ENCODE measurements around the gene AGO1.
"Not testable (repeated sequence)": the region's sequence is repeated elsewhere in the genome, so short reads cannot be mapped to it uniquely, and the experiment has no call there.

The AGO1 gene

GRCh38 chr1:35882945-35883634 is at the start of gene AGO1:
TSS of gene AGO1 (plus strand) at chr1:35883209. CDS start at chr1:35883422, 213 bp downstream.
- peak; percentile 8 to 79 for DNase-seq

DNA sequence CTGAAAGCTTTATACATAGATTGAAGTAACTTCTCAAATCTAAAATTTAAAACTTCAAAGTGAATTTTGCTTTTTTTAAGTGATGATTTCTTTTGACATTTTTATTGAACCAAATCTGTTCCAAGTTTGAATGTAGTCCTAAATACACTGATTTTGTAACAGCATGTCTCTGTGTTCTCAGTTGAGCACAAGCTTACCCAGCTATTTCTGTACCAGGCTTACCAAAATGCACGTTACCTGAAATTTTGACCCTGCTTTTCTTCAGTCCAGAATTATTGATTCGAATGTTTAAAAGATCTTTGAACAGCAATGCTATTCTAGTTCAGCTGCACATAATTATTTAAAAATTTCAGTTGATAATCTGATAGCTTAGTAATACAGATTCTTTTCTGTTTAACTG is 49.6 kb upstream of the AGO1 start:
- DNase-seq = no peak

GRCh38 chr1:35834218-35834617 is 48.8 kb upstream of the AGO1 start:
- DNase-seq = no peak

GRCh38 chr1:35835398-35835797 is 47.6 kb upstream of the AGO1 start:
- DNase-seq = no peak

GRCh38 chr1:35836734-35837133 is 46.3 kb upstream of the AGO1 start:
- DNase-seq = no peak

GRCh38 chr1:35838693-35839245 is 44.2 kb upstream of the AGO1 start:
- no peak for DNase-seq

- no peak for DNase-seq
Observed at GRCh38 chr1:35844826-35845225, 38.2 kb upstream of the AGO1 start.

GRCh38 chr1:35845766-35846165 is 37.2 kb upstream of the AGO1 start:
- no peak for DNase-seq

DNA sequence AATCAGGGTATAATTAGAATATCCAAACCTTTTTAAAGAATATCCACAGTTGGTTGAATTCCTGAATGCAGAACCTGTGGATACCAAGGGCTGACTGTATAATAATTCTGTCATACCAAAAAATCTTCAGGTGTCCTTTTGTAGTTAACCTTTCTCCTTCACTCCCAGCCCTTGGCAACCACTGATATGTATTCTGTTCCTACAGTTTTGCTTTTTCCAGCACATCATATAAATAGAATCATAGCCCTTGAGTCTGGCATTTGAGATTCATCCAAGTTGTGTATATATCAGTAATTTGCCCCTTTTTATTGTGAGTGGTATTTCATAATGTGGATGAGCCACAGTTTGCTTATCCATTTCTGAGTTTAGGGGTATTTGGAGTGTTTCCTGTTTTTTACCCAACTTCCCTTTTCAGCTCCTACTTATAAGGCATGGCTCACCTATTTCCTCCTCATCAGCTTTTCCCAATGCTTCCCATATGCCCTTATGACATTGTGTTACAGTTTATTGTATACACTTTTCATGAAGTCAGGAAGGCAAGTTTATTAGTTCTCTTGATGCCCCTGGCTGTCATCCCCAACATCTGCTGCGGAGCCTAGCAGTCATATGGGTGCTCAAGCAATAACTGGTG is 35.0 kb upstream of the AGO1 start:
- DNase-seq = no peak

- no peak for DNase-seq
Observed at GRCh38 chr1:35850051-35850450, 33.0 kb upstream of the AGO1 start.

DNA sequence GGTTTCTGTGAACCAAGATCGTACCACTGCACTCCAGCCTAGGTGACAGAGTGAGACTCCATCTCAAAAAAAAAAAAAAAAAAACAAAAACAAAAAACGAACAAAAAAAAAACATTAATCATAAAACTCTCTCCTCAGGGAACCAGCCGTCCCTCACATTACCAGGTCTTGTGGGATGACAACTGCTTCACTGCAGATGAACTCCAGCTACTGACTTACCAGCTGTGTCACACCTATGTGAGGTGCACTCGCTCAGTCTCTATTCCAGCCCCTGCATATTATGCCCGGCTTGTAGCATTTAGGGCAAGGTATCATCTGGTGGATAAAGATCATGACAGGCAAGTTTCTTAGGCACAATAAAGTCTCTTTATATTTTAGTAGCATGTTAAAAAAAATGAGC is 32.3 kb upstream of the AGO1 start:
- DNase-seq = no peak

- peak in 1 of 2 experiments; percentile 19 for DNase-seq
Observed at GRCh38 chr1:35851132-35851869, 31.7 kb upstream of the AGO1 start.

- no peak for DNase-seq
Observed at GRCh38 chr1:35852241-35852640, 30.8 kb upstream of the AGO1 start.

DNA sequence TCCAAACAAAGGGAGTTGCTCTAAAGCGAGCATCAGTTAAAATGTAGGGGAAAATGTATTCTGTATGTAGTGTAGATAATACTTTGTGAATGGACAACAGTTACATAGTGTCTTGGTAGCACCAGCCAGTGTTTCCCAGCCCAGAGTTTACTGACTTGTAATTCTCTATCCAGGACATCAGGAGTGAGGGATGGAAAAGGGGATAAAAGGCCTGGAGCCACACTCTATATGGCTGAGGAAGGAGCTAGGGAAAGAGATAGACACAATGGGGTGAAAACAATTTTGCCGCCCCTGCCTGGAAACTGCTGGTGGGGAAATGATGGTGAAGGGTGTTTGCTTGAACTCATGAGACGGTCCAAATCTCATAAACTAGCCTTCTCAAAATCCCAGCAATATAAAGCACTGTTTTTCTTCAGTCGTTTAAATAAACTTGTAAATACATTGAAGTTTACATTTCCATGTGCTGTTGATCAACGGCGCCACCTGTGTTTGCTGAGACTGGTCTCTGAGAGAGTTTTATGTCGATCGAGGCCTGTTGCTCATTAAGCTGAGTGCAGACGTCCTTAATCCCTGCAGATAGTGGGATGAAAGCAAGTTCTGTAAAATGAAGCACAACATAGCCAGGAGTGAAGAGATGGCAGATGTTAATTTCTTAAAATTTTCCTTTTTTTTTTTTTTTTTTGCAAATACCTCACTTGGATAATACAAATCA is 27.9 kb upstream of the AGO1 start:
- DNase-seq = no peak

- no peak for DNase-seq
Observed at GRCh38 chr1:35856964-35857363, 26.0 kb upstream of the AGO1 start.

- no peak for DNase-seq
Observed at GRCh38 chr1:35857830-35858229, 25.2 kb upstream of the AGO1 start.

GRCh38 chr1:35860696-35861095 is 22.3 kb upstream of the AGO1 start:
- no peak for DNase-seq

- no peak for DNase-seq
Observed at GRCh38 chr1:35863136-35863535, 19.9 kb upstream of the AGO1 start.

GRCh38 chr1:35863881-35864625 is 19.0 kb upstream of the AGO1 start:
- no peak for DNase-seq

GRCh38 chr1:35864813-35865212 is 18.2 kb upstream of the AGO1 start:
- no peak for DNase-seq

GRCh38 chr1:35866991-35867390 is 16.0 kb upstream of the AGO1 start:
- no peak for DNase-seq

DNA sequence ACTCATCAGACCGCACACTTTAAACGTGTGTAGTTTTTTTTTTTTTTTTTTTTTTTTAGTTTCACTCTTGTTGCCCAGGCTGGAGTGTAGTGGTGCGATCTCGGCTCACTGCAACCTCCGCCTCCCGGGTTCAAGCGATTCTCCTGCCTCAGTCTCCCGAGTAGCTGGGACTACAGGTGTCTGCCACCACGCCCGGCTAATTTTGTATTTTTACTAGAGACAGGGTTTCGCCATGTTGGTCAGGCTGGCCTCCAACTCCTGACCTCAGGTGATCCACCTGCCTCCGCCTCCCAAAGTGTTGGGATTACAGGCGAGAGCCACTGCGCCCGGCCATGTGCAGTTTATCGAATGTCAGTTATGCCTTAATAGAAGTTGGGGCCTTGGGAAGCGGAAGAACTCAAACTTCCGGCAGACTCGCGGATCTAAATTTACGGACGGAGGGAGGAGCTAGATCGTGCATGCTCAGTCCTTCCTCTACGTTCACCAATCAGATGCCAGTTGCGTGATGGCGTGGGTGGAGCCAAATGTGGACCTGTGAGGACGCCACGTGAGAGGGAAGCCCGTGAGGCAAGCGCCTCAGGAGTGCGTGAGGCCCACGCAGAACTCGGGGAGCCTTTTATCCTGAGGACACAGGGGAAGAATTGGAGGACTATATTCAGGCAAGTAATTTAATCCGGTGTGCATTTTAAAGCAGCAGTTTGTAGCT is 13.6 kb upstream of the AGO1 start:
- not testable (repeated sequence) for DNase-seq

Data from cerebellar nuclear complex (tissue), 1 donor.